ENCODE data around the gene CTIF. TPM values are rescaled to one million over a fixed set of nuclear protein-coding genes. Genes with fewer than 3 reads are reported as not detected.

CTIF gene
- polyA plus RNA-seq, 1 donor from 2014 or later = 50.2 TPM

- Histone ChIP-seq H3F3A (ENCODE audit: insufficient read depth, low read length, poor library complexity, severe bottlenecking) (no peaks in the 10 kb centered on the region), H4K20me1 (ENCODE audit: insufficient read depth) (no peaks in the 10 kb centered on the region), H3K9me2 (ENCODE audit: insufficient read depth, low read length) (no peaks in the 10 kb centered on the region), H3K4me2 (ENCODE audit: low read length) (no peak overlapping the region), H3K79me2 (replicated peaks; ENCODE audit: insufficient read depth, low read length) (no peaks in the 10 kb centered on the region), H3K9me3 (ENCODE audit: low read length) (peaks cover 3% of the 10 kb centered on the region), H3K9ac (ENCODE audit: low read length) (no peak overlapping the region), H3K4me3 (ENCODE audit: low read length) (no peak overlapping the region), H2AFZ (ENCODE audit: low read depth, low read length) (no peak overlapping the region), H3K27me3 (ENCODE audit: insufficient read depth, low read depth, low read length) (no peaks in the 10 kb centered on the region), H3K27ac (ENCODE audit: low read length) (no peak overlapping the region), H3K36me3 (ENCODE audit: insufficient read depth, low read length) (no peaks in the 10 kb centered on the region)
- no peak for TF ChIP-seq SMC3 (conservative IDR thresholded peaks at IDR 0.05; ENCODE audit: poor library complexity)
- no peak for TF ChIP-seq EZH2 (IDR thresholded peaks at IDR 0.05; ENCODE audit: borderline replicate concordance, insufficient read depth, low read length, poor library complexity, severe bottlenecking)
- TF ChIP-seq TAF1 (IDR thresholded peaks at IDR 0.05; ENCODE audit: low read depth) = no peak
- no peak for TF ChIP-seq REST (IDR thresholded peaks at IDR 0.05; ENCODE audit: borderline replicate concordance)
- no peak for TF ChIP-seq CTCF (IDR thresholded peaks at IDR 0.05; ENCODE audit: poor library complexity, severe bottlenecking)
- no peak for TF ChIP-seq MXI1 (conservative IDR thresholded peaks at IDR 0.05; ENCODE audit: poor library complexity, severe bottlenecking)
- TF ChIP-seq RAD21 (conservative IDR thresholded peaks at IDR 0.05) = no peak
- no peak for TF ChIP-seq POLR2AphosphoS5 (IDR thresholded peaks at IDR 0.05)
- no peak for TF ChIP-seq EP300 (conservative IDR thresholded peaks at IDR 0.05; ENCODE audit: poor library complexity, severe bottlenecking)
These were observed 336.6 kb downstream of the CTIF start for GRCh38 chr18:48875314-48875941.

GRCh38 chr18:48875942-48876511, 337.2 kb downstream of the CTIF start:
- Histone ChIP-seq H2AFZ (ENCODE audit: low read depth, low read length) (no peak overlapping the region), H3K36me3 (ENCODE audit: insufficient read depth, low read length) (no peaks in the 10 kb centered on the region), H3K9ac (ENCODE audit: low read length) (no peak overlapping the region), H3K27me3 (ENCODE audit: insufficient read depth, low read depth, low read length) (no peaks in the 10 kb centered on the region), H3F3A (ENCODE audit: insufficient read depth, low read length, poor library complexity, severe bottlenecking) (no peaks in the 10 kb centered on the region), H3K27ac (ENCODE audit: low read length) (no peak overlapping the region), H3K9me2 (ENCODE audit: insufficient read depth, low read length) (no peaks in the 10 kb centered on the region), H3K9me3 (ENCODE audit: low read length) (peaks cover 4% of the 10 kb centered on the region), H3K79me2 (replicated peaks; ENCODE audit: insufficient read depth, low read length) (no peaks in the 10 kb centered on the region), H3K4me2 (ENCODE audit: low read length) (no peak overlapping the region), H3K4me3 (ENCODE audit: low read length) (no peak overlapping the region), H4K20me1 (ENCODE audit: insufficient read depth) (no peaks in the 10 kb centered on the region)
- TF ChIP-seq CTCF (IDR thresholded peaks at IDR 0.05; ENCODE audit: poor library complexity, severe bottlenecking) (no peak), SMC3 (conservative IDR thresholded peaks at IDR 0.05; ENCODE audit: poor library complexity) (no peak), MXI1 (conservative IDR thresholded peaks at IDR 0.05; ENCODE audit: poor library complexity, severe bottlenecking) (no peak), EP300 (conservative IDR thresholded peaks at IDR 0.05; ENCODE audit: poor library complexity, severe bottlenecking) (no peak), POLR2AphosphoS5 (IDR thresholded peaks at IDR 0.05) (no peak), RAD21 (conservative IDR thresholded peaks at IDR 0.05) (no peak), EZH2 (IDR thresholded peaks at IDR 0.05; ENCODE audit: borderline replicate concordance, insufficient read depth, low read length, poor library complexity, severe bottlenecking) (no peak), TAF1 (IDR thresholded peaks at IDR 0.05; ENCODE audit: low read depth) (no peak), REST (IDR thresholded peaks at IDR 0.05; ENCODE audit: borderline replicate concordance) (no peak)

Data from neural cell (in vitro differentiated cells).